ENCODE measurements around the gene SFI1.

DNA sequence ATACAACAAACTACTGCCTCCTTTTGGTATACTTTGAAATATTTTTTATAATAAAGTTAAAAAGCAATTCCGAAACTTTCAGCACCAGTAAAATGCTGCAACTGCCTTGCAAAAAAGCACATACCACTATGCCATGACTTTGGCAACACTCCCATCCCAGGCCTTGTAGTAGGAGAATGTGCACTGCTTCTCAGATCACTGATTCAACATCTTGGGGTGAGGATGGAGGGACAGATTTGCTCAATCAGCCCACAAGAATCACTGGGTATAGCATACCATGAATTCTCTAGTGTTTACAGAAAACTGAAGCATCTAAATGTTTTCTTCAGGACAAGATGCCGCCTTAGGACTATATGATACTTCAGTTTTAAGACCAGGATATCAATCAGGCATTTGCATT, 21.6 kb upstream of the SFI1 start:
- no peak for TF ChIP-seq POLR2A (IDR thresholded peaks at IDR 0.05)
- TF ChIP-seq, protein P1, sequence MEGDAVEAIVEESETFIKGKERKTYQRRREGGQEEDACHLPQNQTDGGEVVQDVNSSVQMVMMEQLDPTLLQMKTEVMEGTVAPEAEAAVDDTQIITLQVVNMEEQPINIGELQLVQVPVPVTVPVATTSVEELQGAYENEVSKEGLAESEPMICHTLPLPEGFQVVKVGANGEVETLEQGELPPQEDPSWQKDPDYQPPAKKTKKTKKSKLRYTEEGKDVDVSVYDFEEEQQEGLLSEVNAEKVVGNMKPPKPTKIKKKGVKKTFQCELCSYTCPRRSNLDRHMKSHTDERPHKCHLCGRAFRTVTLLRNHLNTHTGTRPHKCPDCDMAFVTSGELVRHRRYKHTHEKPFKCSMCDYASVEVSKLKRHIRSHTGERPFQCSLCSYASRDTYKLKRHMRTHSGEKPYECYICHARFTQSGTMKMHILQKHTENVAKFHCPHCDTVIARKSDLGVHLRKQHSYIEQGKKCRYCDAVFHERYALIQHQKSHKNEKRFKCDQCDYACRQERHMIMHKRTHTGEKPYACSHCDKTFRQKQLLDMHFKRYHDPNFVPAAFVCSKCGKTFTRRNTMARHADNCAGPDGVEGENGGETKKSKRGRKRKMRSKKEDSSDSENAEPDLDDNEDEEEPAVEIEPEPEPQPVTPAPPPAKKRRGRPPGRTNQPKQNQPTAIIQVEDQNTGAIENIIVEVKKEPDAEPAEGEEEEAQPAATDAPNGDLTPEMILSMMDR (IDR thresholded peaks at IDR 0.05), result no peak
